HG03439 (cell line): Measurements from ENCODE around the gene FCRL2.
A peak's percentile ranks its signal among the peaks of the same experiment; 100 is the strongest.
"Not testable (repeated sequence)": the region's sequence is repeated elsewhere in the genome, so short reads cannot be mapped to it uniquely, and the experiment has no call there.

Source experiments
- ATAC-seq: cut with Tn5 transposase; IDR thresholded peaks from one replicate; pipeline ENCODE4 v1.9.1; 2021; ENCODE audit warnings: mild to moderate bottlenecking, moderate library complexity; ENCODE audit not compliant: unreplicated experiment

The FCRL2 gene

GRCh38 chr1:157758018-157758417, 18.9 kb downstream of the FCRL2 start:
- no peak for ATAC-seq

- no peak for ATAC-seq
Observed at GRCh38 chr1:157753611-157754010, 23.3 kb downstream of the FCRL2 start.

- ATAC-seq, result no peak
Observed at GRCh38 chr1:157751283-157751682, 25.6 kb downstream of the FCRL2 start.

- no peak for ATAC-seq
Observed at GRCh38 chr1:157748262-157748817, 28.6 kb downstream of the FCRL2 start.

GRCh38 chr1:157739229-157739901, 37.6 kb downstream of the FCRL2 start:
- ATAC-seq, result no peak

- not testable (repeated sequence) for ATAC-seq
Observed at GRCh38 chr1:157735991-157736390, 40.9 kb downstream of the FCRL2 start.

- ATAC-seq, result no peak
Observed at GRCh38 chr1:157734321-157734720, 42.6 kb downstream of the FCRL2 start.

- peak; percentile 54 for ATAC-seq
Observed at GRCh38 chr1:157732755-157733154, 44.2 kb downstream of the FCRL2 start.

GRCh38 chr1:157725221-157725577, 51.7 kb downstream of the FCRL2 start:
- ATAC-seq, result no peak

GRCh38 chr1:157724537-157725220, 52.3 kb downstream of the FCRL2 start:
- no peak for ATAC-seq

GRCh38 chr1:157723157-157723556, 53.8 kb downstream of the FCRL2 start:
- ATAC-seq, result no peak

- no peak for ATAC-seq
Observed at GRCh38 chr1:157721985-157722384, 54.9 kb downstream of the FCRL2 start.

GRCh38 chr1:157715736-157716135, 61.2 kb downstream of the FCRL2 start:
- no peak for ATAC-seq

- ATAC-seq, result no peak
Observed at GRCh38 chr1:157711802-157712201, 65.1 kb downstream of the FCRL2 start.

GRCh38 chr1:157704878-157705277, 72.1 kb downstream of the FCRL2 start:
- ATAC-seq, result no peak

GRCh38 chr1:157703981-157704380, 73.0 kb downstream of the FCRL2 start:
- ATAC-seq, result no peak

- no peak for ATAC-seq
Observed at GRCh38 chr1:157702308-157702825, 74.6 kb downstream of the FCRL2 start.

GRCh38 chr1:157700732-157701131, 76.2 kb downstream of the FCRL2 start, which contains the start of gene FCRL3:
TSS of gene FCRL3 (minus strand) at chr1:157700769. CDS start at chr1:157700489, 280 bp downstream.
- ATAC-seq, result peak; percentile 53

GRCh38 chr1:157700305-157700704, 76.6 kb downstream of the FCRL2 start:
- ATAC-seq, result no peak

GRCh38 chr1:157697781-157698569, 79.0 kb downstream of the FCRL2 start:
- no peak for ATAC-seq

GRCh38 chr1:157696966-157697628, 79.8 kb downstream of the FCRL2 start:
- ATAC-seq, result no peak
